GM12878 (cell line): ENCODE results near the gene ATXN1. TPM values are rescaled to one million over a fixed set of nuclear protein-coding genes. Genes with fewer than 3 reads are reported as not detected.

Source experiments
- ATAC-seq: fragments of 200-7000 bp; cut with Tn5 transposase; 3 replicates; pipeline ENCODE4 v1.9.1; 2020; ENCODE audit warnings: mild to moderate bottlenecking, moderate library complexity
- BruUV-seq: library from RNA; stranded (reverse); fragments of 400-500 nt; replicated peaks from 2 replicates; lab custom pipeline; 2021; lab: Mats Ljungman, UMichigan
- CTCF ChIA-PET: fragments of 300-600 bp; sonication (Branson Sonifier 250); formaldehyde crosslinking; extraction: SDS; loops from one replicate; lab custom pipeline; 2021; ENCODE audit warnings: inconsistent platforms; lab: Yijun Ruan, JAX
- POLR2A ChIA-PET: fragments of 350-600 bp; formaldehyde crosslinking; extraction: SDS; loops from one replicate; lab custom pipeline; 2021; ENCODE audit warnings: inconsistent platforms; lab: Charles Lee
- RAD21 ChIA-PET: fragments of 300-600 bp; sonication (Branson Sonifier 250); formaldehyde crosslinking; loops from one replicate; lab custom pipeline; 2023; ENCODE audit warnings: antibody characterized with exemption; ENCODE audit not compliant: unreplicated experiment; lab: Charles Lee
- SMC1A ChIA-PET: fragments of 300-600 bp; sonication (Branson Sonifier 250); formaldehyde crosslinking; loops from one replicate; lab custom pipeline; 2023; ENCODE audit not compliant: unreplicated experiment, uncharacterized antibody; lab: Charles Lee
- DNase-seq: peaks from one replicate; pipeline ENCODE4 v3.0.0-alpha.2; 2011; ENCODE audit warnings: low read depth, low spot score
- FAIRE-seq: peaks from 3 replicates; lab custom pipeline; 2011; peaks lifted over from hg19 to GRCh38; lab: Jason Lieb, UNC
- H2AFZ ChIP-seq: 2 replicates; pipeline ENCODE4 v1.6.0; 2011; ENCODE audit warnings: low read depth, low read length, control low read depth; ENCODE audit not compliant: control insufficient read depth
- H3K27ac ChIP-seq: 2 replicates; pipeline ENCODE4 v1.5.1; 2011; ENCODE audit warnings: control low read depth; ENCODE audit not compliant: control insufficient read depth, insufficient read depth
- H3K27me3 ChIP-seq, 2 experiments: replicated peaks in 1 of 2; 2 replicates each; pipeline versions ENCODE4 v1.6.0 to v1.6.1; 2011; ENCODE audit warnings: low read length in 1 of 2; ENCODE audit not compliant: control insufficient read depth in 2 of 2, insufficient read depth in 2 of 2
- H3K36me3 ChIP-seq, 2 experiments: 2 replicates each; pipeline ENCODE4 v1.5.1; 2011; ENCODE audit warnings: low read length in 1 of 2; ENCODE audit not compliant: control insufficient read depth in 2 of 2, insufficient read depth in 2 of 2
- H3K4me1 ChIP-seq: 2 replicates; pipeline ENCODE4 v1.6.1; 2011; ENCODE audit warnings: mild to moderate bottlenecking, low read length, moderate library complexity, mixed read lengths; ENCODE audit not compliant: control insufficient read depth, insufficient read depth
- H3K4me2 ChIP-seq: 2 replicates; pipeline ENCODE4 v1.6.0; 2011; ENCODE audit warnings: control low read depth; ENCODE audit not compliant: control insufficient read depth, insufficient read depth
- H3K4me3 ChIP-seq: fragments of 200-600 bp; sonication (generic); 2 replicates; pipeline ENCODE4 v1.5.1; 2016
- H3K79me2 ChIP-seq: 2 replicates; pipeline ENCODE4 v1.6.0; 2011; ENCODE audit warnings: low read length; ENCODE audit not compliant: control insufficient read depth, insufficient read depth
- H3K9ac ChIP-seq: 2 replicates; pipeline ENCODE4 v1.8.0; 2011; ENCODE audit warnings: low read length, control low read depth, mixed read lengths; ENCODE audit not compliant: control insufficient read depth, insufficient read depth
- H3K9me3 ChIP-seq: replicated peaks from 3 replicates; pipeline ENCODE4 v1.5.1; 2011; ENCODE audit warnings: mild to moderate bottlenecking, low read length; ENCODE audit not compliant: control insufficient read depth, insufficient read depth
- H4K20me1 ChIP-seq: 2 replicates; pipeline ENCODE4 v1.6.0; 2011; ENCODE audit not compliant: control insufficient read depth, insufficient read depth
- MEF2B ChIP-seq: fragments of 450-650 bp; IDR thresholded peaks from 2 replicates; pipeline ENCODE4 v1.6.1; 2018; ENCODE audit warnings: mild to moderate bottlenecking, moderate library complexity; ENCODE audit not compliant: partially characterized antibody, poor library complexity, severe bottlenecking
- NR2C2 ChIP-seq: IDR thresholded peaks from 2 replicates; pipeline ENCODE4 v1.6.1; 2011; ENCODE audit warnings: borderline replicate concordance, low read depth; ENCODE audit not compliant: control insufficient read depth, insufficient read length
- PKNOX1 ChIP-seq: fragments of 450-650 bp; IDR thresholded peaks from 2 replicates; pipeline ENCODE4 v1.6.1; 2016; ENCODE audit warnings: mild to moderate bottlenecking
- SPI1 ChIP-seq: IDR thresholded peaks from 2 replicates; pipeline ENCODE4 v1.6.1; 2011; ENCODE audit warnings: low read depth, mild to moderate bottlenecking, low read length, moderate library complexity, borderline replicate concordance; ENCODE audit not compliant: insufficient read depth
- WGBS: methylation state at CpG from one replicate; pipeline ENCODE4 v1.1.6; 2016; ENCODE audit warnings: low lambda C conversion rate; ENCODE audit not compliant: insufficient replicate concordance, insufficient coverage; ENCODE audit errors: missing lambda C conversion rate; 5-methylcytosine and 5-hydroxymethylcytosine counted together
- in situ Hi-C: fragments of 300-500 bp; cut with MboI; formaldehyde crosslinking; loops from 9 replicates; pipeline ENCODE4 v1.14.3; 2018; ENCODE audit warnings: mixed read lengths
- intact Hi-C: fragments of 100-400 bp; cut with micrococcal nuclease; formaldehyde crosslinking; loops from one replicate; pipeline ENCODE4 v1.14.2; 2022; ENCODE audit not compliant: unreplicated experiment
- polyA plus RNA-seq, 11 experiments: library from polyadenylated mRNA; depleted of rRNA in 4 of 11; unstranded in 6 of 11; stranded (reverse) in 5 of 11; fragments of >200 nt; fragmentation: Nextera tagmentation in 4 of 11; fragmentation: Illumina TruSeq in 1 of 11; extraction: Ambion mirVana in 4 of 11; extraction: Trizol in 1 of 11; gene quantifications; 1 replicate in 1 of 11; 2 replicates in 10 of 11; pipeline versions ENCODE4 v1.2.1 to v1.2.3, GENCODE V29; 2011 to 2016; ENCODE audit warnings: inconsistent platforms in 2 of 11, missing spikeins in 2 of 11, low read depth in 1 of 11
- total RNA-seq, 4 experiments: library from RNA; depleted of rRNA in 3 of 4; stranded (reverse); fragments of >200 nt in 3 of 4; fragmentation: Illumina TruSeq in 1 of 4; extraction: Trizol in 1 of 4; gene quantifications; 2 replicates each; pipeline versions ENCODE4 v1.2.1 to v1.2.3, GENCODE V29; 2013 to 2021
- TF ChIP-seq, protein P1 (sequence below): IDR thresholded peaks from 2 replicates; pipeline ENCODE4 v1.6.1; 2012; ENCODE audit warnings: mild to moderate bottlenecking, low read depth, low read length

ATXN1 gene
- total and polyA plus RNA-seq, 10 of the 15 experiments (the other 5 are each of a cell fraction or from before 2014, with no cell fraction given): 12.2 to 51.2 (median 20.5) TPM

DNA sequence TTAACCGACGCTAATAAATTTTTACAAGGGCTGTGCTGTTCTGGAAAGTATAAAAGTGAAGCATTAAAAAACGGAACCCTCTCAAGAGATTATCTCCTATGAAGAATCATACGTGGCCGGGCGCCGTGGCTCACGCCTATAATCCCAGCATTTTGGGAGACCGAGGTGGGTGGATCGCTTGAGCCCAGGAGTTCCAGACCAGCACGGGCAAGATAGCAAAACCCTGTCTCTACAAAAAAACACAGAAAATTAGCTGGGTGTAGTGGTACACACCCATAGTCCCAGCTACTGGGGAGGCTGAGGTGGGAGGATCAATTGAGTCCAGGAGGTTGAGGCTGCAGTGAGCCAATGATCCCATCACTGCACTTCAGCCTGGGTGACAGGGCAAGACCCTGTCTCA is 439.4 kb downstream of the ATXN1 start (continued):
- TF ChIP-seq SPI1: no peak
- TF ChIP-seq, all 136 proteins: peak for 0

GRCh38 chr6:16321341-16321710 is 439.9 kb downstream of the ATXN1 start:
- no peak for ATAC-seq
- WGBS: 96% methylated on average over 7 of the region's 7 CpGs
- ChIA-PET POLR2A (interaction anchor here (1.3 kb wide), 1 partner anchor 152 kb away, joined by 3 read pairs; no protein-coding TSS in a partner anchor), RAD21 (interaction anchor here (1.1 to 1.5 kb wide), 4 partner anchors 14 to 442 kb away, joined by 3 to 4 read pairs (median 3); no protein-coding TSS in a partner anchor), CTCF (interaction anchor here (1.9 to 9.3 kb wide), 3 partner anchors 12 to 442 kb away, joined by 8 to 53 read pairs (median 8); no protein-coding TSS in a partner anchor), SMC1A (interaction anchor here (1.0 to 3.3 kb wide), 3 partner anchors 11 to 89 kb away, joined by 3 to 13 read pairs (median 7); no protein-coding TSS in a partner anchor)
- no peak for FAIRE-seq
- Histone ChIP-seq H3K9ac (no peak overlapping the region), H3K79me2 (no peaks in the 10 kb centered on the region; the same call in 1 of the 2 replicates), H4K20me1 (no peaks in the 10 kb centered on the region), H3K4me2 (no peak overlapping the region), H3K4me1 (peaks cover 31% of the 10 kb centered on the region), H3K9me3 (no peaks in the 10 kb centered on the region; the same call in 2 of the 3 replicates), H3K36me3 (peaks cover 10 to 26% of the 10 kb centered on the region in 2 experiments; a peak in 3 of 4 replicates), H2AFZ (no peak overlapping the region), H3K27ac (no peak overlapping the region), H3K4me3 (no peak overlapping the region), H3K27me3 (no peaks in the 10 kb centered on the region)
- DNase-seq: no peak
- intact Hi-C loops: no loop called here
- TF ChIP-seq, protein P1, sequence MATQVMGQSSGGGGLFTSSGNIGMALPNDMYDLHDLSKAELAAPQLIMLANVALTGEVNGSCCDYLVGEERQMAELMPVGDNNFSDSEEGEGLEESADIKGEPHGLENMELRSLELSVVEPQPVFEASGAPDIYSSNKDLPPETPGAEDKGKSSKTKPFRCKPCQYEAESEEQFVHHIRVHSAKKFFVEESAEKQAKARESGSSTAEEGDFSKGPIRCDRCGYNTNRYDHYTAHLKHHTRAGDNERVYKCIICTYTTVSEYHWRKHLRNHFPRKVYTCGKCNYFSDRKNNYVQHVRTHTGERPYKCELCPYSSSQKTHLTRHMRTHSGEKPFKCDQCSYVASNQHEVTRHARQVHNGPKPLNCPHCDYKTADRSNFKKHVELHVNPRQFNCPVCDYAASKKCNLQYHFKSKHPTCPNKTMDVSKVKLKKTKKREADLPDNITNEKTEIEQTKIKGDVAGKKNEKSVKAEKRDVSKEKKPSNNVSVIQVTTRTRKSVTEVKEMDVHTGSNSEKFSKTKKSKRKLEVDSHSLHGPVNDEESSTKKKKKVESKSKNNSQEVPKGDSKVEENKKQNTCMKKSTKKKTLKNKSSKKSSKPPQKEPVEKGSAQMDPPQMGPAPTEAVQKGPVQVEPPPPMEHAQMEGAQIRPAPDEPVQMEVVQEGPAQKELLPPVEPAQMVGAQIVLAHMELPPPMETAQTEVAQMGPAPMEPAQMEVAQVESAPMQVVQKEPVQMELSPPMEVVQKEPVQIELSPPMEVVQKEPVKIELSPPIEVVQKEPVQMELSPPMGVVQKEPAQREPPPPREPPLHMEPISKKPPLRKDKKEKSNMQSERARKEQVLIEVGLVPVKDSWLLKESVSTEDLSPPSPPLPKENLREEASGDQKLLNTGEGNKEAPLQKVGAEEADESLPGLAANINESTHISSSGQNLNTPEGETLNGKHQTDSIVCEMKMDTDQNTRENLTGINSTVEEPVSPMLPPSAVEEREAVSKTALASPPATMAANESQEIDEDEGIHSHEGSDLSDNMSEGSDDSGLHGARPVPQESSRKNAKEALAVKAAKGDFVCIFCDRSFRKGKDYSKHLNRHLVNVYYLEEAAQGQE: no peak
- TF ChIP-seq PKNOX1 (no peak), NR2C2 (no peak), MEF2B (no peak)
- in situ Hi-C loops: no loop called here
- no TSS peak for BruUV-seq
